Transverse colon (tissue), 4 donors: ENCODE measurements around the gene ADCY1.

Experiments
- CTCF ChIP-seq, 5 experiments: fragments of 200-600 bp in 3 of 5; fragments of 450-650 bp in 2 of 5; sonication (generic) in 3 of 5; IDR thresholded peaks; 1 replicate in 2 of 5; 2 replicates in 3 of 5; pipeline ENCODE4 v1.5.1; 2016 to 2017; ENCODE audit warnings: antibody characterized with exemption in 5 of 5, inconsistent platforms in 3 of 5, mild to moderate bottlenecking in 2 of 5, moderate library complexity in 1 of 5
- EP300 ChIP-seq: sonication (generic); formaldehyde crosslinking; IDR thresholded peaks from one replicate; pipeline ENCODE4 v1.6.1; 2017; ENCODE audit warnings: antibody characterized with exemption, low read depth
- POLR2A ChIP-seq: fragments of 450-650 bp; IDR thresholded peaks from one replicate; pipeline ENCODE4 v1.6.1; 2016; ENCODE audit warnings: antibody characterized with exemption, mild to moderate bottlenecking, moderate library complexity
- POLR2AphosphoS5 ChIP-seq, 3 donors: sonication (generic); formaldehyde crosslinking; IDR thresholded peaks; one replicate each; pipeline ENCODE4 v1.6.1; 2016; ENCODE audit warnings: antibody characterized with exemption in 3 of 3

GRCh38 chr7:45524445-45524844 lies 49.7 kb upstream of the ADCY1 start:
- no peak for TF ChIP-seq POLR2AphosphoS5 (IDR thresholded peaks at IDR 0.05)
- TF ChIP-seq CTCF (IDR thresholded peaks at IDR 0.05), result no peak
- no peak for TF ChIP-seq POLR2A
- no peak for TF ChIP-seq EP300
